ENCODE data around the gene PRKCI.
"Not testable (repeated sequence)": the region's sequence is repeated elsewhere in the genome, so short reads cannot be mapped to it uniquely, and the experiment has no call there.

Gene PRKCI

GRCh38 chr3:170225166-170225565 is 2.9 kb downstream of the PRKCI start:
- DNase-seq, result no peak

DNA sequence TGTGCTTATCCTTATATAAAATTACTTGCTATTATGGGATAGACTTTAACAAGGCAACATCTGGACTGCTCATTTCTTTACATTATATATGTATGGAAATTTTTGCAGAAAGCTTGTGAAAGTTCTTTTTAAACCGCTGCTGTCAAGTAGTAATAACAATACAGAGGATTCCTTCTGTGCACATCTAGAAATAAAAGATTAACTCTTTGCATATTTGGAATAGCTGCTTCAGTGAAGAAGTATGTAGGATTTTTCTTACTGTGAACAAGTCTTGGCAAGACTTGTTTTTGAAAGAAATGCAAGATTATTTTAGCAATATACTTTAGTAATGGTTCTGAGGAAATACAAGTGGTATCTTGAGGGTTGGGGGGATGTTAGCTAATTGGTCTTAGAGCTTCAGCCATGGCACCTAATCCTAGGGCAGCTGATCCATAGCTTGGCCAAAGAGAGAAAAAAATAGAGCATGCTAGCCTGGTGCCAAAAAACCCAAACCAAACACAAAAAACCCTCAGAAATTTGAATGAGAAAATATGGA is 4.3 kb downstream of the PRKCI start:
- no peak for DNase-seq

- DNase-seq, result no peak
Observed at GRCh38 chr3:170228093-170228766, 6.0 kb downstream of the PRKCI start.

DNA sequence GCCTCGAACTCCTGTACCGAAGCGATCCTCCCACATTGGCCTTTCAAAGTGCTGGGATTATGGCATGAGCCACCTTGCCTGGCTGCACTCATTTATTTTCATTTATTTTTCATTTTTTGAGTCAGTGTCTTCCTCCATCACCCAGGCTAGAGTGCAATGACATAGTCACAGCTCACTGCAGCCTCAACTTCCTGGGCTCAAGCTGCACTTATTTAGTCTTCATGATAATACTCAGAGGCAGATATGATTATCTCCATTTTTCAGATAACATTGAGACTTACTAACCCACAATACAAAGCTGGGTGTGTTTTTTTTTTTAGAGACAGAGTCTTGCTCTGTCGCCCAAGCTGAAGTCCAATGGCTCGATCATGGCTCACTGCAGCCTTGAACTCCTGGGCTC is 10.0 kb downstream of the PRKCI start:
- no peak for DNase-seq

- DNase-seq, result no peak
Observed at GRCh38 chr3:170233530-170233929, 11.3 kb downstream of the PRKCI start.

- no peak for DNase-seq
Observed at GRCh38 chr3:170240142-170240541, 17.9 kb downstream of the PRKCI start.

DNA sequence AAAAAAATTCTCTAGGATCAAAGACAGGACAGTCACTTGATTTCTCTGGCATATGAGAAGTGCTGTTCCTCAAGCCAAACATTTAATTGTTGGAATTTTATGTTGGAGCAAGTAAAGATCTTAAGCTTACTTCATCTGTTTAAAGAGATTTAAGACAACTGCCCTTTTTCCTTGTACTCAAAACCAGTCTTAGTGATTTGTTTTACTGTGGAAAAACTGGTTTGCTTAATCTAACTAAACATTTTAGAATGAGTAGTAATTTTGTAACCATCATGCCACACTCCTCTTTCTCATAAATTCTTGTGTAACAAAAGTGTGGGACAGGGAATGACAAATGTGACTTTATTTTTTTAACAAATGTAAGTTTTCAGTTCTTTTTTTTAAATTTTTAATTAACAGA is 18.4 kb downstream of the PRKCI start:
- no peak for DNase-seq

GRCh38 chr3:170244576-170244975 is 22.4 kb downstream of the PRKCI start:
- no peak for DNase-seq

DNA sequence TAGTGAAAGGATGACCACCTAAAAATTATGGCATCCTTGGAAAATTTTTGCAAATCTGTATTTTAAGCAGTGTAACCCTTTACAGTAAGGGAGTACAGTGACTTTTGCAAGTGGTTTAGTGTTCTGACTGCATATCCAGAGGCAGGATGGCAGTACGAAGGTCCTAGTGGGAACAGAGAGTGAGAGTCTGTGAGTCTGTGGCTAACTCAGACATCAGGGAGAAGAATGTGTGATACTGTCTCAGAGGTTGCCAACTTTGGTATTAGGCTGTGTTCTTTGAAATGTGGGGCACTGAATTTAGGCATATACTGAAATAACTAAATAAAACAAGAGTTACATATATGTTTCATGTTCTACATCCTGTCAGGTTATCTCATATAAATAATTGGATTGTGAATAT is 25.7 kb downstream of the PRKCI start:
- DNase-seq, result no peak

GRCh38 chr3:170256597-170256996 is 34.4 kb downstream of the PRKCI start:
- no peak for DNase-seq

GRCh38 chr3:170257145-170257544 is 34.9 kb downstream of the PRKCI start:
- DNase-seq, result no peak

DNA sequence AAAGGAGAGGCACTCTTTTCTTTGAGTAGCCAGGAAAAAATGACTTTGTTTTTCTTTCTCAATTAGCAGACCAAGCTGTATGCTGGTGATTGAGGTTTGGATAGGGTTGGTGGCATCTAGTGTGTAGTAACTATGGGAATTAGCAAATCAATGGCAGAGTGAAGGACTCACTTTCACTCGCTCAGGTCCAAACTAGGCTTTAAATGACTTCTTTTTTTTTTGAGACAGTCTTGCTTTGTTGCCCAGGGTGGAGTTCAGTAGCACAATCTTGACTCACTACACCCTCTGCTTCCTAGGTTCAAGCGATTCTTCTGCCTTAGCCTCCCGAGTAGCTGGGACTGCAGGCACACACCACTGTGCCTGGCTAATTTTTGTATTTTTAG is 35.9 kb downstream of the PRKCI start:
- no peak for DNase-seq

DNA sequence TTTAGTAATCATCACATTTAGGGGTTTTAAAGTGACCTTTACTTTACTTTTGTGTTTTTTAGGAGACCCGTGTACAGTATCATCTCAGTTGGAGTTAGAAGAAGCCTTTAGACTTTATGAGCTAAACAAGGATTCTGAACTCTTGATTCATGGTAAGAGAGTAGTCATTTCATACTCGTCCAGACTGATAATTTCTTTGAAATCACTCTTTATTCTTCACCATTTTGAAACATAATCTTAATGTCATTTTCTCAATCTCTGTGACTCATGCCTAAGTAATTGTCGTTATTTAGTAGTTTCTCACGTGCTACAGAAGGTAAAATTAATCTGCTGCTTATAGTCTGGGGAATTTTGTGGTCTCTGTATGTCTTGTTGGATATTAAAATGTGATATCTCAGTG is 37.7 kb downstream of the PRKCI start:
- no peak for DNase-seq

GRCh38 chr3:170267793-170268192 is 45.6 kb downstream of the PRKCI start:
- no peak for DNase-seq

DNA sequence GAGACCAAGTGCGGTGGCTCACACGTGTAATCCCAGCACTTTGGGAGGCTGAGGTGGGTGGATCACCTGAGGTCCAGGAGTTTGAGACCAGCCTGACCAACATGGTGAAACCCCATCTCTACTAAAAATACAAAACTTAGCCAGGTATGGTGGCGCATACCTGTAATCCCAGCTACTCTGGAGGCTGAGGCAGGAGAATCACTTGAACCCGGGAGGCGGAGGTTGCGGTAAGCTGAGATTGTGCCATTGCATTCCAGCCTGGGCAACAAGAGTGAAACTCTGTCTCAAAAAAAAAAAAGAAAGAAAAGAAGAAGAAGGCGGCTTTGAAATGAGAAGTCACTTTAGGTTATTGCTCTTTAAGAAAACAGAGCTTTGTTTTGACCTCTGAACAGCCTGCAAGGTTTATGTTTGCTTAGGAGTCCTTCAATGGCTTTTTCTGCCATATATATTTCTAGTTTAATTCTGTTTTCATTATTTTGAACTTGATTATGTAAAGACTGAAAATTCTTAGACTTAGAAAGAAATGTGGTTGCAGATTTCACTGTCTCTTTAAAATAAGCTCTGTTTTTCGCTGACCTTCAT is 47.5 kb downstream of the PRKCI start:
- not testable (repeated sequence) for DNase-seq

- DNase-seq, result no peak
Observed at GRCh38 chr3:170270282-170270881, 48.2 kb downstream of the PRKCI start.

DNA sequence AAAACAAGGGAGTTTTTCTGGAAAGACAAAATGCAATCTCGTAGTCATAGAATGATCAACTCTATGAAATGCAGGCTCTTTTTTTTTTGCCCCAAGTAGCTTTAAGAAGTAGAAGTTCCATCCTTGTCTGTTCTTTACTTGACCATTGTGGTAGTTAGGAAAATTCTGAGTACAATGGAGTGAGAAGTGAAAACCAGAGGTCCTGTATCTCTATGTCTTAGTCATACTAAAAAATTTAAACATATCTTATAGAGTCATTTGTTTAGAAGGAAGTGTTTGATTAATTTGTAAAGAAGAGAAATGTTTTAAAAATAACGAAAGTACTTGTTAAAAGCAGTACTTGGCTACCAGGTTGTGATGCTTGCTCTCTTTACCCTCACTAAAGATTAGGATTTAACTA is 52.4 kb downstream of the PRKCI start:
- DNase-seq, result no peak

GRCh38 chr3:170275832-170276231 is 53.6 kb downstream of the PRKCI start:
- DNase-seq, result no peak

DNA sequence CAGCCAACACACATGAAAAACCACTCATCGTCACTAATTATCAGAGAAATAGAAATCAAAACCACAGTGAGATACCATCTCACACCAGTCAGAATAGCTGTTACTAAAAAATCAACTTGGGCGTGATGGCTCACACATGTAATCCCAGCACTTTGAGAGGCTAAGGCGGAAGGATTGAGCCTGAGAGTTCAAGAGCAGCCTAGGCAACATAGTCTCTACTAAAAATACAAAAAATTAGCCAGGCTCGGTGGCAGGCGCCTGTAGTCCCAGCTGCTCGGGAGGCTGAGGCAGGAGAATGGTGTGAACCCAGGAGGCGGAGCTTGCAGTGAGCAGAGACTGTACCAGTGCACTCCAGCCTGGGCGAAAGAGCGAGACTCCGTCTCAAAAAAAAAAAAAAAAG is 55.1 kb downstream of the PRKCI start:
- not testable (repeated sequence) for DNase-seq

DNA sequence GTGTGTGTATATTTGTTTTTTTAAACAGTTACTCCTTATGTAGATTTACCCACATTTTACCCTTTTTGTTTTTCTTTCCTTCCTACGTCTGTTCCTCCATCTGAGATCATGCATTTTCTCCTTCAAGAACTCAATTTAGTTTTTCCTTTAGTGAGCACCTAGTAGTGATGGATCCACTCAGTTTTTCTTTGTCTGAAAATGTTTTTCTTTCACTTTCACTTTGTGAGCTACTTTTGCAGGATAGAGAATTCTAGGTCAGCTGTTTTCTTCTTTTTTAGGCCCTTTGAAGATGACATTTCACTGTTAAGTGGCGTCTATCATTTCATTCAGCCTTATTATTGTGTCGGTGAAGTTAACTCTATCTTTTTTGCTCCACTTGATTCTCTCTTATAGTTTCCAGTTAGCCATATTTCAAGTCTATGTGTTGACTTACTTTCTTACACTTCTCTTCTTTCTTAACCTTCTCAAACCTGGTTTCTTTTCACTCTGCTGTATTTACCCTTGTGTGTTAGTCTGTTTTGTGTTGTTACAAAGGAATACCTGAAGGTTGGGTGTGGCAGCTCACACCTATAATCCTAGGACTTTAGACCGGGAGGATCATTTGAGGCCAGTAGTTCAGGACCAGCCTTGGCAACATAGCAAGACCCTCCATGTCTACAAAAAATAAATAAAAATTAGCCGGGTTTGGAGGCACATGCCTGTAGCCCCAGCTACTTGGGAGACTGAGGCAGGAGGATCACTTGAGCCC is 55.8 kb downstream of the PRKCI start:
- DNase-seq, result no peak

DNA sequence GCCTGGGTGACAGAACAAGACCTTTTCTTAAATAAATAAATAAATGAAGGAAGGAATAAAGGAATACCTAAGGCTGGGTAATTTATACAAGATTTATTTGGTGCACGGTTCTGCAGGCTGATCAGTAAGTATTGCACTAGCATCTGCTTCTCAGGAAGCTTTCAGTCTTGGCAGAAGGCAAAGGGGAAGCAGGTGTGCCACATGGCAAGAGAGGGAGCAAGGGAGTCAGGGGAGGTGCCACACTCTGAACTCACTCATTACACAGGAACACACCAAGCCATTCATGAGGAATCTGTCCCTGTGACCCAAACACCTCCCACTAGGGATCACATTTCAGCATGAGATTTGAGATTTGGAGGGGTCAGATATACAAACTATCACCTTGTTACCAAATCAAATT is 56.4 kb downstream of the PRKCI start:
- no peak for DNase-seq

DNA sequence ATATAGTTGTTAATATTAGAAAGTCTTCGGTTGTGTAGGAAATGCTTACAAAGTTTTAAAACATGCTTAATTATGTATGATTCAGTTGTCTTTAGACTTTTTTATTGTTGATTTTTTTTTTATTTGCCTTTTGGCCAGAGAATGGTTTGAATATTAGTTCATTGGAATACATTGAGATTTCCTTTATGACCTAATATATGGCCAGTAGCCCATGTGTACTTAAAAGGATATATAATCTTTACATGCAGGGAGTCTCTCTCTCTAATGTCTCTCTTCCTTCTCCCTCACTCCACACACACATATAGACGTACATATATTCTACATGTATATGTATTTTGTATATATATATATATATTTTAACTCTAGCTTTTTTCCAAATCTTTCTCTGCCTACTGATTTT is 68.0 kb downstream of the PRKCI start:
- no peak for DNase-seq

GRCh38 chr3:170295586-170295985 is 73.4 kb downstream of the PRKCI start:
- no peak for DNase-seq

GRCh38 chr3:170296703-170297102 is 74.5 kb downstream of the PRKCI start:
- DNase-seq, result no peak
